Activated CD4-positive, alpha-beta T cell treated with anti-CD3 and anti-CD28 coated beads for 24 hours (primary cell): ENCODE results near the gene GTPBP4.

Experiments
- DNase-seq, 2 donors: peaks; one replicate each; pipeline ENCODE4 v3.0.0-alpha.2; 2020; ENCODE audit warnings: low read depth in 2 of 2

GTPBP4 gene

GRCh38 chr10:966466-967235, 21.6 kb upstream of the GTPBP4 start:
- DNase-seq: no peak

DNA sequence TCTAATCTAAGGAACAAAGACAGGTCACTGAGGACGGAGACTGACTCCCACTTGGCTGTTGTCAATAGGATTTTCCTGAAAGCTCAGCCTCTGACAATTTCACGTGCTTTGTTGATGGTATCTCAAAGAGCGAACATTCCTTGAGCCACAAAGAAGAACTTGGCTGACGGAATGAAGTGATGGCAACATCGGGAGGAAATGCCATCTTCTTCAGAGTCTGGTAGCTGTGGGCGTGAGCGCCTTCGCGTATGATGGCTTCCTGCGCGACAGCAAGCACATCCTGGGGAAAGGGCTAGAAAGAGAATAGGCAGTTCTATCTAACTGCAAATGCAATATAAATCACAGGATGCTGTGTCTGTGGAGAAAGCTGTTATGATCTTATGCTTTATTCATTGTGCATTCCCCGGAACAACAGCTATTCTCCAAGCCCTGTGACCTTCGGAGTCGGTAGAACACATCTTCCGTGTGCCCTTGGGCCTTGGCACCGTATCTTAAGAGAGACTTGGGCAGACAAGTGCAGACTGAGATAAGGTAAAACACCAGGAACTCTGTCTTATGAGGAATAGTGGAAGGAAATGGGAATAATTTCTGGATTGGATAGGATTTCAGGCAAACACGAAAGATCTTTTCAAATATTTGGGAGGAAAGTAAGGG, 19.6 kb upstream of the GTPBP4 start:
- DNase-seq: no peak

- DNase-seq: no peak
These were observed 18.6 kb upstream of the GTPBP4 start for GRCh38 chr10:969473-970150.

GRCh38 chr10:970311-971149, 17.7 kb upstream of the GTPBP4 start:
- no peak for DNase-seq

DNA sequence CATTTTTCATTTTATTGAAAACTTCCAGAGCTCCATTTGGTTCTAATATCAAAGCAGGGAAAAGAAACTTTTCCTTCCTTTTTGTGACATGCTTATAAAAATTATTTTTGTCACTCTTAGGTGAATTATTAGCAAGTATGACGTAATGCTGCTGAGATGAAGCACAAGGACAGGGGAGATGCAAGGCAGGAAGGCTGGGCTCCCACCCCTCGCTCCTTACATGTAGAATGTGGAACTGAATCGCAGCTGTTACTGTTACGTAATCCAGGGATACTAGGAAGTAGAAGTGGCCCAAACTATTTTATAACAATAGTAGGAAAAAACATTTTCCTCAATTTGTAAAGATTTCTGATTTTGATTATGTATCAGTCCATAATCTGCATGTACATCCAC, 17.1 kb upstream of the GTPBP4 start:
- DNase-seq: no peak

- no peak for DNase-seq
These were observed 16.6 kb upstream of the GTPBP4 start for GRCh38 chr10:971613-972012.

- DNase-seq: no peak
These were observed 15.5 kb upstream of the GTPBP4 start for GRCh38 chr10:972763-973162.

- DNase-seq: no peak
These were observed 14.0 kb upstream of the GTPBP4 start for GRCh38 chr10:974038-974784.

DNA sequence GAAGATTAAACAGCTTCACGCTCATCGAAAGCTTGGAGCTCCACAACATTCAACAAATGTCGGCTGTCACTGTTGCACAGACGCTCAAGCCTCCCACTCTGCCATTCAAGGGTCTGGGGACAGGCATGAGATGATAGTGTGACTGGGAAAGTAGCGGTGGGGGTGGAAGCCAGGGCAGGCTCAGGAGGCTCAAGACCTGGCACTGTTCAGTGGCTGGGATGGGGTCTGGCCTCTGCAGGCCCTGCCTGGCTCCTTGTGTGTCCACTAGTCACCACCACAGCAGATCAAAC, 13.5 kb upstream of the GTPBP4 start:
- DNase-seq: no peak

GRCh38 chr10:976316-976715, 11.9 kb upstream of the GTPBP4 start:
- no peak for DNase-seq

GRCh38 chr10:978826-979421, 9.3 kb upstream of the GTPBP4 start:
- DNase-seq: no peak

DNA sequence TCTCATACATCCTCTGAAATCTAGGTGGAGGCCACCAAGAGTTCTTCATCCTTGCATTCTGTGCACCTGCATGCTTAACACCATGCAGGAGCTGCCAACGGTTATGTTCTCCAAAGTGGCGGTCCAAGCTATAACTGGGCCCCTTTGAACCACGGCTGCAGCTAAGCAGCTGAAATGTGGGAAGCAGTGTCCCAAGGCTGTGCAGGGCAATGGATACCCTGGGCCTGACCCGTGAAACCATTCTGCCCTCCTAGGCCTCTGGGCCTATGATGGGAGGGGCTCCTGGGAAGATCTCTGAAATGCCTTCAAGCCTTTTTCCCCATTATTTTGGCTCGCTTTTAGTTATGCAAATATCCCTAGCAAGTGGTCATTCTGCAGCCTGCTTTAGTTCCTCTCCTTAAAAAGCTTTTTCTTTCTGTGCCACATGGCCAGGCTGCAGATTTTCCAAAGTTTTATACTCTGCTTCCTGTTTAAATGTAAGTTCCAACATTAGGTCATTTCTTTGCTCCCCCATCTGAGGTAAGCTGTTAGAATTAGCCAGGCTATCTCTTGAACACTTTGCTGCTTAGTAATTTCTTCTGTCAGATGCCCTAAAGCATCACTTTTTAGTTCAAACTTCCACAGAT, 7.7 kb upstream of the GTPBP4 start:
- no peak for DNase-seq

GRCh38 chr10:983401-983800, 4.8 kb upstream of the GTPBP4 start:
- DNase-seq: no peak

- no peak for DNase-seq
These were observed 4.1 kb upstream of the GTPBP4 start for GRCh38 chr10:983971-984655.

DNA sequence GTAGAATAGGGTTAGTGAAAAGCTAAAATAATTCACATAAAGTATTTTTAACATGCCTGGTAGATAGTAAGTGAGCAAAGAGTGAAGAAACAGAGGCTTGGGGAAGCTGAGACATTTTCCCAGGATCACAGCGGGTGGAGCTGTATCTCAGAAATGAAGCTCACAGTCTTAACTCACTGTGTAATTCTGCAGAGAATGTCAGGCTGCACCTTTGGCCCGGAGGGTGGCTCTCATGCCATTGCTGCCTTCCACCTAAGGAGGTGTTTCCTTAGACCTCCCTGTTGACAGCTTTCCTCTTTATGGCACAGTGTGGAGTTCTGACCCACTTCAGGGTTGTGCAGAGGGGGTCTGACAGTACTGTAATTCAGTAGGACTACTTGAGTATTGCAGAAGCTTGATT, 2.9 kb upstream of the GTPBP4 start:
- no peak for DNase-seq

DNA sequence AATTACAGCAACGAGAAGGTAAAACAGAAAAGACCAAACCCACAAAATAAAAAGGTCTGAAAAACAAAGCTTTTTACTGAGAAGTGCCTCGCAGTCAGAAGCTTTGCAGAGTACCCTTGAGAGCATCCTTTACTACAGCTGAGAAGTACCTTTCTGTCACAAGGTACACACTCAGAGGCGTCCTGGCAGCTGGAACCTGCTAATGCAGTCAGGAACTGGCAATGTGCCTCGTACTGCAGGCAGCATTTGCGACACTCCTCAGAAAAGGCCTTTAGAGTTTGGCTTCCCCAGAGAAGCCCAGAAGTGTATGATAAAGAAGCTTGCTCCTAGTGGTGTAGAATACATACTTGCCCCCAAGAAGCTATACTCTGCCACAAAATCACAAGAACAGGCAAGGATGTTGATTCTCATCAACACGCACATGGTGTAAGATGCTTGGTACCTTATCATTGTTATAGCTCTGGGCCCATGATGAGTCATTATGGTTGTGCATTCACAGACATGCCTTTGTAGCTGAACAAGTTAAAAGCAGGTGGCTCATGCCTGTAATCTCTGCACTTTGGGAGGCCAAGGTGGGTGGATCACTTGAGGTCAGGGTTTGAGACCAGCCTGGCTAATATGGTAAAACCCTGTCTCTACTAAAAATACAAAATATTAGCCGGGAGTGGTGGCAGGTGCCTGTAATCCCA, 2.0 kb upstream of the GTPBP4 start:
- DNase-seq: no peak

- DNase-seq: no peak
These were observed 1.2 kb upstream of the GTPBP4 start for GRCh38 chr10:986881-987619.

- DNase-seq: no peak
These were observed 689 bp upstream of the GTPBP4 start for GRCh38 chr10:987620-987869.
